Measurements from ENCODE around the gene CFAP299. TPM values are rescaled to one million over a fixed set of nuclear protein-coding genes. Genes with fewer than 3 reads are reported as not detected.

The CFAP299 gene
- total RNA-seq, 4 donors from 2014 or later: 5.1 TPM; not detected in 3

- TF ChIP-seq POLR2AphosphoS5 (IDR thresholded peaks at IDR 0.05) (no peak), CTCF (IDR thresholded peaks at IDR 0.05) (peak; percentile 15 to 52 (median 50))
- no peak for ATAC-seq
- Histone ChIP-seq H3K4me1 (no peaks in the 10 kb centered on the region), H3K27ac (no peak overlapping the region), H3K4me3 (no peak overlapping the region), H3K27me3 (peaks cover 5% of the 10 kb centered on the region), H3K9me3 (no peaks in the 10 kb centered on the region), H3K36me3 (no peaks in the 10 kb centered on the region)
- 65 to 69% methylated on average over 1 of the region's 1 CpG for WGBS, 2 donors (ENCODE audit: low coverage in 1 of 2)
Observed at GRCh38 chr4:80361329-80361900, 25.9 kb downstream of the CFAP299 start.

GRCh38 chr4:80362578-80363181 is 27.1 kb downstream of the CFAP299 start:
- TF ChIP-seq CTCF (IDR thresholded peaks at IDR 0.05): peak in 3 of 4 experiments; percentile 46 to 63 (median 51)
- TF ChIP-seq POLR2A (IDR thresholded peaks at IDR 0.05): no peak
- ATAC-seq: no peak
- H3K27me3 ChIP-seq: peaks cover 5% of the 10 kb centered on the region
- H3K9me3 ChIP-seq: no peaks in the 10 kb centered on the region
- no peaks in the 10 kb centered on the region for H3K4me1 ChIP-seq
- WGBS, 2 donors (ENCODE audit: low coverage in 1 of 2): 9 to 15% methylated on average over 4 of the region's 4 CpGs
- no peak overlapping the region for H3K27ac ChIP-seq
- no peaks in the 10 kb centered on the region for H3K36me3 ChIP-seq
- no peak overlapping the region for H3K4me3 ChIP-seq

- Histone ChIP-seq H3K4me3 (no peak overlapping the region), H3K4me1 (no peaks in the 10 kb centered on the region), H3K27ac (no peak overlapping the region), H3K27me3 (no peaks in the 10 kb centered on the region), H3K36me3 (no peaks in the 10 kb centered on the region), H3K9me3 (peaks cover 0 to 6% (median 0%) of the 10 kb centered on the region in 3 donors)
- 70 to 80% methylated on average over 1 of the region's 1 CpG for WGBS, 2 donors (ENCODE audit: low coverage in 1 of 2)
- no peak for ATAC-seq
- TF ChIP-seq POLR2AphosphoS5 (IDR thresholded peaks at IDR 0.05): no peak
- peak; percentile 27 to 64 (median 50) for TF ChIP-seq CTCF (IDR thresholded peaks at IDR 0.05)
Observed at GRCh38 chr4:80365928-80366327, 30.4 kb downstream of the CFAP299 start.

- 60 to 90% methylated on average over 1 to 2 of the region's 2 CpGs for WGBS, 2 donors (ENCODE audit: low coverage in 1 of 2)
Observed at GRCh38 chr4:80367737-80368136, 32.2 kb downstream of the CFAP299 start.

More at GRCh38 chr4:80367737-80368136, 32.2 kb downstream of the CFAP299 start:
- no peak for ATAC-seq
- H3K27me3 ChIP-seq: no peaks in the 10 kb centered on the region
- no peaks in the 10 kb centered on the region for H3K36me3 ChIP-seq
- TF ChIP-seq EP300 (IDR thresholded peaks at IDR 0.05) (no peak), CTCF (IDR thresholded peaks at IDR 0.05) (no peak), POLR2A (IDR thresholded peaks at IDR 0.05) (no peak), POLR2AphosphoS5 (IDR thresholded peaks at IDR 0.05) (no peak)
- peaks cover 0 to 15% (median 0%) of the 10 kb centered on the region in 3 donors for H3K9me3 ChIP-seq
- no peak overlapping the region for H3K4me3 ChIP-seq
- H3K27ac ChIP-seq: no peak overlapping the region
- no peaks in the 10 kb centered on the region for H3K4me1 ChIP-seq

Measured in gastroesophageal sphincter (tissue), 4 donors.